Vagina (tissue), 2 donors: ENCODE results near the gene SGIP1. TPM values are rescaled to one million over a fixed set of nuclear protein-coding genes. Genes with fewer than 3 reads are reported as not detected.

Experiments
- DNase-seq, 2 donors: peaks; one replicate each; pipeline ENCODE4 v3.0.0-alpha.2; 2017; ENCODE audit errors: extremely low spot score in 2 of 2
- H3K27ac ChIP-seq: fragments of 200-600 bp; sonication (generic); one replicate; pipeline ENCODE4 v1.5.1; 2019
- H3K27me3 ChIP-seq: fragments of 200-600 bp; sonication (generic); one replicate; pipeline ENCODE4 v1.5.1; 2019
- H3K36me3 ChIP-seq, 2 donors: fragments of 200-600 bp; sonication (generic); one replicate each; pipeline ENCODE4 v1.5.1; 2017 to 2019
- H3K4me1 ChIP-seq: fragments of 200-600 bp; sonication (generic); one replicate; pipeline ENCODE4 v1.5.1; 2019
- H3K4me3 ChIP-seq, 2 donors: fragments of 200-600 bp; sonication (generic); 1 replicate in 1 of 2; 2 replicates in 1 of 2; pipeline ENCODE4 v1.5.1; 2016 to 2019
- H3K9me3 ChIP-seq: fragments of 200-600 bp; sonication (generic); one replicate; pipeline ENCODE4 v1.5.1; 2019
- CTCF ChIP-seq, 3 experiments: fragments of 450-650 bp in 2 of 3; fragments of 200-600 bp in 1 of 3; sonication (generic) in 1 of 3; IDR thresholded peaks; one replicate each; pipeline ENCODE4 v1.5.1; 2017 to 2019; ENCODE audit warnings: antibody characterized with exemption in 3 of 3, mild to moderate bottlenecking in 2 of 3, moderate library complexity in 2 of 3
- POLR2A ChIP-seq, 2 donors: fragments of 450-650 bp; IDR thresholded peaks; one replicate each; pipeline ENCODE4 v1.6.1; 2017; ENCODE audit warnings: antibody characterized with exemption in 2 of 2, mild to moderate bottlenecking in 2 of 2, moderate library complexity in 2 of 2
- POLR2AphosphoS5 ChIP-seq, 2 donors: sonication (generic); formaldehyde crosslinking; IDR thresholded peaks; one replicate each; pipeline ENCODE4 v1.9.0; 2017; ENCODE audit warnings: antibody characterized with exemption in 2 of 2, mild to moderate bottlenecking in 2 of 2, low read depth in 1 of 2; ENCODE audit not compliant: insufficient read depth in 1 of 2
- intact Hi-C: fragments of 100-400 bp; cut with DNase I; formaldehyde crosslinking; loops from one replicate; pipeline ENCODE4 v1.15.1; 2023
- total RNA-seq: library from RNA; depleted of rRNA; stranded (reverse); fragments of >200 nt; gene quantifications from one replicate; pipeline ENCODE4 v1.2.3, GENCODE V29; 2016

The SGIP1 gene
- total RNA-seq, 1 donor from 2014 or later: 14.0 TPM

GRCh38 chr1:66542314-66542713, 8.4 kb downstream of the SGIP1 start:
- no peak overlapping the region for H3K4me3 ChIP-seq
- H3K9me3 ChIP-seq: no peaks in the 10 kb centered on the region
- H3K36me3 ChIP-seq: no peaks in the 10 kb centered on the region
- H3K4me1 ChIP-seq: peaks cover 6% of the 10 kb centered on the region
- no peak for DNase-seq
- H3K27me3 ChIP-seq: no peaks in the 10 kb centered on the region
- TF ChIP-seq CTCF (IDR thresholded peaks at IDR 0.05): no peak
- no peak for TF ChIP-seq POLR2A (IDR thresholded peaks at IDR 0.05)
- TF ChIP-seq POLR2AphosphoS5 (IDR thresholded peaks at IDR 0.05; ENCODE audit: insufficient read depth in 1 of 2, low read depth in 1 of 2): no peak
- peak overlapping the region; percentile 69 for H3K27ac ChIP-seq
- intact Hi-C loops: no loop called here

- TF ChIP-seq POLR2AphosphoS5 (IDR thresholded peaks at IDR 0.05; ENCODE audit: insufficient read depth in 1 of 2, low read depth in 1 of 2): peak in 1 of 2 donors; percentile 52
- no peak for TF ChIP-seq CTCF (IDR thresholded peaks at IDR 0.05)
- TF ChIP-seq POLR2A (IDR thresholded peaks at IDR 0.05): no peak
- peak overlapping the region; percentile 69 for H3K27ac ChIP-seq
- H3K4me3 ChIP-seq: no peak overlapping the region
- no peaks in the 10 kb centered on the region for H3K27me3 ChIP-seq
- intact Hi-C loops: no loop called here
- no peaks in the 10 kb centered on the region for H3K36me3 ChIP-seq
- no peaks in the 10 kb centered on the region for H3K9me3 ChIP-seq
- no peaks in the 10 kb centered on the region for H3K4me1 ChIP-seq
- no peak for DNase-seq
Observed at GRCh38 chr1:66542811-66543767, 9.1 kb downstream of the SGIP1 start.

DNA sequence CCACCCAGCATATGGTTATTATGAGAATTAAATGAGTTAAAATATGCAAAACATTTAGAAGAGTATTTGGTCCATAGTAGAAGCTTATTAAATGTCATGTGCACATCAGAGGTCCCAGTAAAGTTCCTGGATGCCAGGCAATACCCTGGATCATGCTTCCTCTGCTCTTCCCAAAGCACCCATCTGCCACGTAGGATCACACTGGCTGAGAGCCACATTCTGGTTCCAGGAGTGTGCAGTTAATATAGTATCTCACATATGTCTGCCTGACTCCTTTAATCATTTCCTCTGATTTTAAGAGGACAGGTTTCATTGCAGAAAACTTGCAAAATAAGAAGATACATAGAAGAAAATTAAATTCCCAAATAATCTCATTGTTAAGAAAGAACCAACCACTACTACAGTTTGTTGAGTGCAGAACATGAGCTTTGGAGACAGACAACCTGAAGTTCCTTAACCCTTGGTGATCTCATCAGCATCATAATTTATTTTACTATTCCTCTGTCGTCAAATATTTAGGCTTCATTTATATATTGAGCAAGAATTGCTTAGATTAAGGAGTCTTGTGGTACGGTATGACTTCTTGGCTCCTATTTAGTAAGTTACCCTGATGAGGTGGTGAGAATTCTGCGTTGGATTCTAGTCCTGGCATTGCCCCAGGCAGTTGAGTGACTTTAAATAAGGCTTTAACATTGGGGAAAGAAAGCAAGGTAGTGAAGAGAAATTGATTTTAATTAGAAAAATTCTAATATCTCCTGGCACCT, 12.3 kb downstream of the SGIP1 start:
- H3K36me3 ChIP-seq: no peaks in the 10 kb centered on the region
- H3K9me3 ChIP-seq: no peaks in the 10 kb centered on the region
- no peak overlapping the region for H3K4me3 ChIP-seq
- intact Hi-C loops: no loop called here
- no peaks in the 10 kb centered on the region for H3K27me3 ChIP-seq
- no peak for DNase-seq
- TF ChIP-seq POLR2A (IDR thresholded peaks at IDR 0.05) (no peak), CTCF (IDR thresholded peaks at IDR 0.05) (no peak), POLR2AphosphoS5 (IDR thresholded peaks at IDR 0.05; ENCODE audit: insufficient read depth in 1 of 2, low read depth in 1 of 2) (no peak)
- H3K4me1 ChIP-seq: no peaks in the 10 kb centered on the region
- H3K27ac ChIP-seq: no peak overlapping the region

- intact Hi-C loops: no loop called here
- H3K4me1 ChIP-seq: no peaks in the 10 kb centered on the region
- no peak for DNase-seq
Observed at GRCh38 chr1:66549017-66549416, 15.1 kb downstream of the SGIP1 start.

More at GRCh38 chr1:66549017-66549416, 15.1 kb downstream of the SGIP1 start:
- TF ChIP-seq POLR2AphosphoS5 (IDR thresholded peaks at IDR 0.05; ENCODE audit: insufficient read depth in 1 of 2, low read depth in 1 of 2): no peak
- TF ChIP-seq CTCF (IDR thresholded peaks at IDR 0.05): no peak
- no peak for TF ChIP-seq POLR2A (IDR thresholded peaks at IDR 0.05)
- Histone ChIP-seq H3K27ac (no peak overlapping the region), H3K9me3 (no peaks in the 10 kb centered on the region), H3K27me3 (no peaks in the 10 kb centered on the region), H3K4me3 (no peak overlapping the region), H3K36me3 (no peaks in the 10 kb centered on the region)
